Liver (tissue), 9 donors: ENCODE results near the gene QRICH1. TPM values are rescaled to one million over a fixed set of nuclear protein-coding genes. Genes with fewer than 3 reads are reported as not detected.

Experiments
- DNase-seq: peaks from one replicate; pipeline ENCODE4 v3.0.0-alpha.2; 2017; ENCODE audit warnings: low spot score
- H3K27ac ChIP-seq, 2 donors: one replicate each; pipeline ENCODE4 v1.7.0; 2013; ENCODE audit warnings: inconsistent platforms in 2 of 2, low read length in 2 of 2, control low read depth in 1 of 2, low read depth in 1 of 2, mild to moderate bottlenecking in 1 of 2
- H3K27me3 ChIP-seq, 4 donors: one replicate each; pipeline versions ENCODE4 v1.6.1 to v1.7.0; 2013; ENCODE audit warnings: low read length in 3 of 4, inconsistent platforms in 1 of 4, mild to moderate bottlenecking in 1 of 4, moderate library complexity in 1 of 4; ENCODE audit not compliant: control insufficient read depth in 4 of 4, insufficient read depth in 4 of 4
- H3K36me3 ChIP-seq, 4 donors: one replicate each; pipeline versions ENCODE4 v1.6.1 to v1.7.0; 2013; ENCODE audit warnings: low read length in 3 of 4, mild to moderate bottlenecking in 3 of 4, low read depth in 1 of 4, moderate library complexity in 1 of 4; ENCODE audit not compliant: control insufficient read depth in 4 of 4, insufficient read depth in 3 of 4
- H3K4me1 ChIP-seq, 4 donors: one replicate each; pipeline versions ENCODE4 v1.6.1 to v1.7.0; 2013; ENCODE audit warnings: low read length in 3 of 4, mild to moderate bottlenecking in 3 of 4, moderate library complexity in 1 of 4; ENCODE audit not compliant: control insufficient read depth in 4 of 4, insufficient read depth in 4 of 4
- H3K4me3 ChIP-seq, 3 donors: one replicate each; pipeline versions ENCODE4 v1.6.1 to v1.7.0; 2013; ENCODE audit warnings: low read length in 3 of 3, control low read depth in 1 of 3, low read depth in 1 of 3, mild to moderate bottlenecking in 1 of 3
- H3K9ac ChIP-seq, 2 donors: one replicate each; pipeline ENCODE4 v1.7.0; 2013; ENCODE audit warnings: low read length in 2 of 2, mild to moderate bottlenecking in 2 of 2, moderate library complexity in 2 of 2, control low read depth in 1 of 2, low read depth in 1 of 2
- H3K9me3 ChIP-seq, 4 donors: one replicate each; pipeline versions ENCODE4 v1.6.1 to v1.7.0; 2013; ENCODE audit warnings: low read length in 3 of 4; ENCODE audit not compliant: control insufficient read depth in 4 of 4
- ATF3 ChIP-seq: IDR thresholded peaks from 2 replicates; pipeline ENCODE4 v1.6.1; 2016; ENCODE audit warnings: antibody characterized with exemption
- CTCF ChIP-seq: fragments of 150-350 bp; IDR thresholded peaks from 2 replicates; pipeline ENCODE4 v1.5.1; 2017; ENCODE audit warnings: improper control_type of control experiment, low read depth, low read length; ENCODE audit not compliant: missing input control
- FOXA1 ChIP-seq: IDR thresholded peaks from 2 replicates; pipeline ENCODE4 v1.6.1; 2016; ENCODE audit warnings: antibody characterized with exemption
- FOXA2 ChIP-seq: IDR thresholded peaks from 2 replicates; pipeline ENCODE4 v1.6.1; 2016; ENCODE audit warnings: antibody characterized with exemption
- GABPA ChIP-seq, 2 donors: IDR thresholded peaks in 1 of 2; conservative IDR thresholded peaks in 1 of 2; 2 replicates each; pipeline ENCODE4 v1.6.1; 2016; ENCODE audit warnings: antibody characterized with exemption in 2 of 2, mild to moderate bottlenecking in 1 of 2, moderate library complexity in 1 of 2
- HNF4A ChIP-seq, 2 donors: conservative IDR thresholded peaks; 2 replicates each; pipeline ENCODE4 v1.6.1; 2016; ENCODE audit warnings: antibody characterized with exemption in 2 of 2, mild to moderate bottlenecking in 2 of 2
- HNF4G ChIP-seq: IDR thresholded peaks from 2 replicates; pipeline ENCODE4 v1.6.1; 2016; ENCODE audit warnings: antibody characterized with exemption
- JUND ChIP-seq, 2 donors: IDR thresholded peaks; 2 replicates each; pipeline ENCODE4 v1.6.1; 2016; ENCODE audit warnings: antibody characterized with exemption in 2 of 2
- MAX ChIP-seq: IDR thresholded peaks from 2 replicates; pipeline ENCODE4 v1.6.1; 2016; ENCODE audit warnings: antibody characterized with exemption
- NR2F2 ChIP-seq: IDR thresholded peaks from 2 replicates; pipeline ENCODE4 v1.6.1; 2016; ENCODE audit warnings: antibody characterized with exemption
- YY1 ChIP-seq: IDR thresholded peaks from 2 replicates; pipeline ENCODE4 v1.6.1; 2016; ENCODE audit warnings: antibody characterized with exemption, mild to moderate bottlenecking
- WGBS: extraction: QIAGEN DNeasy Blood & Tissue Kit; methylation state at CpG from one replicate; pipeline ENCODE4 v1.1.7; 2013; 5-methylcytosine and 5-hydroxymethylcytosine counted together
- polyA plus RNA-seq, 2 donors: library from polyadenylated mRNA; stranded (reverse) in 1 of 2; unstranded in 1 of 2; fragments of 200-250 nt in 1 of 2; fragments of >200 nt in 1 of 2; fragmentation: Nextera tagmentation in 1 of 2; extraction: Ambion mirVana in 1 of 2; gene quantifications; one replicate each; pipeline versions ENCODE4 v1.2.1 to v1.2.3, GENCODE V29; 2013 to 2015
- total RNA-seq, 2 donors: library from RNA; depleted of rRNA; stranded (reverse); fragments of >200 nt; gene quantifications; one replicate each; pipeline ENCODE4 v1.2.3, GENCODE V29; 2014
- TF ChIP-seq, protein P1 (sequence below): IDR thresholded peaks from 2 replicates; pipeline ENCODE4 v1.6.1; 2016; ENCODE audit warnings: antibody characterized with exemption
- TF ChIP-seq, protein P2 (sequence below): IDR thresholded peaks from 2 replicates; pipeline ENCODE4 v1.6.1; 2016; ENCODE audit warnings: antibody characterized with exemption, mild to moderate bottlenecking
- donor health status: healthy.
- donor health status: healthy.
- donor health status: healthy.
- donor health status: healthy.
- donor health status: healthy.

The QRICH1 gene
- total and polyA plus RNA-seq, 4 donors: 17.3 to 35.1 (median 25.7) TPM

- Histone ChIP-seq H3K9me3 (no peaks in the 10 kb centered on the region), H3K4me1 (peaks cover 15 to 52% (median 40%) of the 10 kb centered on the region in 4 donors), H3K4me3 (peak overlapping the region; percentile 58 to 92 (median 70)), H3K27ac (peak overlapping the region; percentile 97 to 99), H3K36me3 (peaks cover 0 to 29% (median 22%) of the 10 kb centered on the region in 4 donors), H3K9ac (peak overlapping the region; percentile 46 to 96), H3K27me3 (no peaks in the 10 kb centered on the region)
- peak; percentile 62 for DNase-seq
- TF ChIP-seq GABPA (IDR thresholded peaks at IDR 0.05 in 1 of 2, conservative IDR thresholded peaks at IDR 0.05 in 1 of 2) (no peak), NR2F2 (peak; percentile 15)
- 1% methylated on average over 51 of the region's 51 CpGs for WGBS
Measured at GRCh38 chr3:49020330-49021212, 73.3 kb downstream of the QRICH1 start.

DNA sequence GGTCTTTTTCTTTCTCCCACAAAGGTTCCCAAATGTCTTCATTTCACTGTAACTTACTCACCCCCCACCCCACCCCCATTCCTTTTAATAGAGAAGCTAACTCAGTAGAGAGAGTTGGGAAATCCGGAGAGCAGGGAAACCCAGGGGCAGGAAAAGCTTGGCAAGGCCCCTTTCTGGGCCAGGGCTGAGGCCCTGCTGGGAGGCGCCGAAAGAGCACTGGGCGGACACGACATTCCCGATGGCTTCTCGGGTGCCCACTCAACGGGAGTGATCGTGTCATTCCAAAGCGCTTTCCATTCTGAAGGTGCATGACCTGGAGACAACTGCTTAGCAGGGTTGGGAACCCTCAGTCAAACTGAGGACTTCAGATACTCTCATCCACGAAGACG, 73.9 kb downstream of the QRICH1 start:
- WGBS: 38% methylated on average over 12 of the region's 12 CpGs
- Histone ChIP-seq H3K36me3 (peaks cover 2 to 29% (median 24%) of the 10 kb centered on the region in 4 donors), H3K27me3 (no peaks in the 10 kb centered on the region), H3K9ac (peak overlapping the region in 1 of 2 donors; percentile 96), H3K4me1 (peaks cover 14 to 51% (median 37%) of the 10 kb centered on the region in 4 donors), H3K27ac (peak overlapping the region; percentile 15 to 97), H3K4me3 (peak overlapping the region in 2 of 3 donors; percentile 58 to 70), H3K9me3 (no peaks in the 10 kb centered on the region)
- no peak for DNase-seq
- TF ChIP-seq NR2F2 (no peak), ATF3 (no peak), JUND (IDR thresholded peaks at IDR 0.05) (no peak), GABPA (IDR thresholded peaks at IDR 0.05 in 1 of 2, conservative IDR thresholded peaks at IDR 0.05 in 1 of 2) (no peak), FOXA2 (no peak), YY1 (no peak), CTCF (no peak), FOXA1 (no peak), HNF4A (conservative IDR thresholded peaks at IDR 0.05) (no peak), MAX (no peak), HNF4G (no peak)
- TF ChIP-seq, protein P1, sequence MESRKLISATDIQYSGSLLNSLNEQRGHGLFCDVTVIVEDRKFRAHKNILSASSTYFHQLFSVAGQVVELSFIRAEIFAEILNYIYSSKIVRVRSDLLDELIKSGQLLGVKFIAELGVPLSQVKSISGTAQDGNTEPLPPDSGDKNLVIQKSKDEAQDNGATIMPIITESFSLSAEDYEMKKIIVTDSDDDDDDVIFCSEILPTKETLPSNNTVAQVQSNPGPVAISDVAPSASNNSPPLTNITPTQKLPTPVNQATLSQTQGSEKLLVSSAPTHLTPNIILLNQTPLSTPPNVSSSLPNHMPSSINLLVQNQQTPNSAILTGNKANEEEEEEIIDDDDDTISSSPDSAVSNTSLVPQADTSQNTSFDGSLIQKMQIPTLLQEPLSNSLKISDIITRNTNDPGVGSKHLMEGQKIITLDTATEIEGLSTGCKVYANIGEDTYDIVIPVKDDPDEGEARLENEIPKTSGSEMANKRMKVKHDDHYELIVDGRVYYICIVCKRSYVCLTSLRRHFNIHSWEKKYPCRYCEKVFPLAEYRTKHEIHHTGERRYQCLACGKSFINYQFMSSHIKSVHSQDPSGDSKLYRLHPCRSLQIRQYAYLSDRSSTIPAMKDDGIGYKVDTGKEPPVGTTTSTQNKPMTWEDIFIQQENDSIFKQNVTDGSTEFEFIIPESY: no peak
- TF ChIP-seq, protein P2, sequence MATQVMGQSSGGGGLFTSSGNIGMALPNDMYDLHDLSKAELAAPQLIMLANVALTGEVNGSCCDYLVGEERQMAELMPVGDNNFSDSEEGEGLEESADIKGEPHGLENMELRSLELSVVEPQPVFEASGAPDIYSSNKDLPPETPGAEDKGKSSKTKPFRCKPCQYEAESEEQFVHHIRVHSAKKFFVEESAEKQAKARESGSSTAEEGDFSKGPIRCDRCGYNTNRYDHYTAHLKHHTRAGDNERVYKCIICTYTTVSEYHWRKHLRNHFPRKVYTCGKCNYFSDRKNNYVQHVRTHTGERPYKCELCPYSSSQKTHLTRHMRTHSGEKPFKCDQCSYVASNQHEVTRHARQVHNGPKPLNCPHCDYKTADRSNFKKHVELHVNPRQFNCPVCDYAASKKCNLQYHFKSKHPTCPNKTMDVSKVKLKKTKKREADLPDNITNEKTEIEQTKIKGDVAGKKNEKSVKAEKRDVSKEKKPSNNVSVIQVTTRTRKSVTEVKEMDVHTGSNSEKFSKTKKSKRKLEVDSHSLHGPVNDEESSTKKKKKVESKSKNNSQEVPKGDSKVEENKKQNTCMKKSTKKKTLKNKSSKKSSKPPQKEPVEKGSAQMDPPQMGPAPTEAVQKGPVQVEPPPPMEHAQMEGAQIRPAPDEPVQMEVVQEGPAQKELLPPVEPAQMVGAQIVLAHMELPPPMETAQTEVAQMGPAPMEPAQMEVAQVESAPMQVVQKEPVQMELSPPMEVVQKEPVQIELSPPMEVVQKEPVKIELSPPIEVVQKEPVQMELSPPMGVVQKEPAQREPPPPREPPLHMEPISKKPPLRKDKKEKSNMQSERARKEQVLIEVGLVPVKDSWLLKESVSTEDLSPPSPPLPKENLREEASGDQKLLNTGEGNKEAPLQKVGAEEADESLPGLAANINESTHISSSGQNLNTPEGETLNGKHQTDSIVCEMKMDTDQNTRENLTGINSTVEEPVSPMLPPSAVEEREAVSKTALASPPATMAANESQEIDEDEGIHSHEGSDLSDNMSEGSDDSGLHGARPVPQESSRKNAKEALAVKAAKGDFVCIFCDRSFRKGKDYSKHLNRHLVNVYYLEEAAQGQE: no peak
